BJ (cell line): Measurements from ENCODE around the gene OTOA. TPM values are rescaled to one million over a fixed set of nuclear protein-coding genes. Genes with fewer than 3 reads are reported as not detected.

ENCODE experiments used
- CTCF ChIA-PET: fragments of 350-600 bp; formaldehyde crosslinking; extraction: SDS; loops from one replicate; lab custom pipeline; 2021; ENCODE audit warnings: antibody characterized with exemption, inconsistent platforms; lab: Yijun Ruan, JAX
- POLR2A ChIA-PET: fragments of 300-600 bp; sonication (Branson Sonifier 250); formaldehyde crosslinking; extraction: SDS; loops from one replicate; lab custom pipeline; 2021; ENCODE audit warnings: antibody characterized with exemption; lab: Charles Lee
- DNase-seq: peaks from one replicate; pipeline ENCODE4 v3.0.0-alpha.2; 2011; ENCODE audit warnings: low read depth
- H3K27me3 ChIP-seq: 2 replicates; pipeline ENCODE4 v1.6.0; 2011; ENCODE audit warnings: low read length; ENCODE audit not compliant: control insufficient read depth, insufficient read depth
- H3K36me3 ChIP-seq: 2 replicates; pipeline ENCODE4 v1.5.1; 2011; ENCODE audit warnings: low read length; ENCODE audit not compliant: control insufficient read depth, insufficient read depth
- H3K4me3 ChIP-seq: 2 replicates; pipeline ENCODE4 v1.5.1; 2011; ENCODE audit warnings: low read depth, mild to moderate bottlenecking, control low read depth, low read length
- polyA plus RNA-seq: library from polyadenylated mRNA; depleted of rRNA; stranded (reverse); fragments of >200 nt; gene quantifications from 2 replicates; pipeline ENCODE4 v1.2.3, GENCODE V29; 2011
- TF ChIP-seq, protein P1 (sequence below): IDR thresholded peaks from 2 replicates; pipeline ENCODE4 v1.5.1; 2011; ENCODE audit warnings: low read depth, mild to moderate bottlenecking, control low read depth, inconsistent platforms, low read length, moderate library complexity; ENCODE audit not compliant: insufficient read depth

The OTOA gene
- polyA plus RNA-seq, 1 experiment: 0.04 TPM

DNA sequence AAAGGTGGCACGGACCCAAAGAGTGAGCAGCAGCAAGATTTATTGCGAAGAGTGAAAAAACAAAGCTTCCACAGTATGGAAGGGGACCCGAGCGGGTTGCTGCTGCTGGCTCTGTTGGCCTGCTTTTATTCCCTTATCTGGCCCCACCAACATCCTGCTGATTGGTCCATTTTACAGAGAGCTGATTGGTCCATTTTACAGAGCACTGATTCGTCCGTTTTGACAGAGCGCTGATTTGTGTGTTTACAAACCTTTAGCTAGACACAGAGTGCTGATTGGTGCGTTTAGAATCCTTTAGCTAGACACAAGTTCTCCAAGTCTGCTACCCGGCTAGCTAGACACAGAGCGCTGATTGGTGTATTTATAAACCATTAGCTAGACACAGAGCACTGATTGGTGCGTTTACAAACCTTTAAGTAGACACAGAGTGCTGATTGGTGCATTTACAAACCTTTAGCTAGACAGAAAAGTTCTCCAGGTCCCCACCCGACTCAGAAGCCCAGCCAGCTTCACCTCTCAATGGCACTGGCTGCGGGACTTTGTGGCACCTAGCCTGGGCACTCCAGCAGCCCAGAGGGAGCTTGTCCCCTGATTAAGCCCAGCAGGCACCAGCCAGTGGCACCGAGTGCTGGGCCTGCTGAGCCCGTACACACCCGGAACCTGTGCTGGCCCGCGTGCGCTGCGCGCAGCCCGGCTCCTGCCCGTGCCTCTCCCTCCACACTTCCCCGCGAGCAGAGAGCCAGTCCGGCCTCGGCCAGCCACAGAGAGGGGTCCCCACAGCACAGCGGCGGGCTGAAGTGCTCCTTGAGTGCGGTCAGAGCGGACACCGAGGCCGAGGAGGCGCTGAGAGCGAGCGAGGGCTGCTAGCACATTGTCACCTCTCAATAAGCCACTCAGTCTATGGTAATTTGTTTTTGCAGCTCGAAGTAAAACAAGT is 26.5 kb upstream of the OTOA start:
- no peak for DNase-seq
- ChIA-PET POLR2A (no interaction called here), CTCF (interaction anchor here (0.9 to 2.3 kb wide), 3 partner anchors 20 to 54 kb away, joined by 4 to 7 read pairs (median 6); no protein-coding TSS in a partner anchor)
- Histone ChIP-seq H3K4me3 (no peak overlapping the region), H3K36me3 (no peaks in the 10 kb centered on the region; the same call in 1 of the 2 replicates), H3K27me3 (no peaks in the 10 kb centered on the region)
- TF ChIP-seq, protein P1, sequence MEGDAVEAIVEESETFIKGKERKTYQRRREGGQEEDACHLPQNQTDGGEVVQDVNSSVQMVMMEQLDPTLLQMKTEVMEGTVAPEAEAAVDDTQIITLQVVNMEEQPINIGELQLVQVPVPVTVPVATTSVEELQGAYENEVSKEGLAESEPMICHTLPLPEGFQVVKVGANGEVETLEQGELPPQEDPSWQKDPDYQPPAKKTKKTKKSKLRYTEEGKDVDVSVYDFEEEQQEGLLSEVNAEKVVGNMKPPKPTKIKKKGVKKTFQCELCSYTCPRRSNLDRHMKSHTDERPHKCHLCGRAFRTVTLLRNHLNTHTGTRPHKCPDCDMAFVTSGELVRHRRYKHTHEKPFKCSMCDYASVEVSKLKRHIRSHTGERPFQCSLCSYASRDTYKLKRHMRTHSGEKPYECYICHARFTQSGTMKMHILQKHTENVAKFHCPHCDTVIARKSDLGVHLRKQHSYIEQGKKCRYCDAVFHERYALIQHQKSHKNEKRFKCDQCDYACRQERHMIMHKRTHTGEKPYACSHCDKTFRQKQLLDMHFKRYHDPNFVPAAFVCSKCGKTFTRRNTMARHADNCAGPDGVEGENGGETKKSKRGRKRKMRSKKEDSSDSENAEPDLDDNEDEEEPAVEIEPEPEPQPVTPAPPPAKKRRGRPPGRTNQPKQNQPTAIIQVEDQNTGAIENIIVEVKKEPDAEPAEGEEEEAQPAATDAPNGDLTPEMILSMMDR: no peak

DNA sequence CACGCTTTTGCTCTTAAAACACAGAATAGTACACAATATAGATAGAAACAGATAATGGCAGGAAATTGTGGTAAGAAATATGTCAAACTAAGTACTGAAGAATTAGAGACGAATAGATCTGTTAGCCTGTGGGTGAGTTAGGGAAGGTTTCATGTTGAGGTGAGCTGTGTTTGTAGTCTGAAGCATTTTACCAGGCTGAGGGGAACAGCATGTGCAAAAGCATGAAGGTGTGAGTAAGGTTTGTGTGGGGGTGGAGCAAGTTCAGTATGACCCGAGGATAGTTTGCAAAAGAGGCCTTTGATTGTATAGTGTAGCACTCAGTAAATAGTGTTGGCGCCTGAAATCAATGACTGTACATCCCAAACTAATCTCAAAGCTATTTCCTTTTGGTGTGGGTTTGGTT is 25.2 kb upstream of the OTOA start:
- ChIA-PET POLR2A (no interaction called here), CTCF (interaction anchor here (0.6 to 6.8 kb wide), 6 partner anchors 9 to 73 kb away, joined by 3 to 64 read pairs (median 3); no protein-coding TSS in a partner anchor)
- no peaks in the 10 kb centered on the region for H3K27me3 ChIP-seq
- no peaks in the 10 kb centered on the region; the same call in 1 of the 2 replicates for H3K36me3 ChIP-seq
- no peak for DNase-seq
- H3K4me3 ChIP-seq: no peak overlapping the region
- TF ChIP-seq, protein P1: no peak

DNA sequence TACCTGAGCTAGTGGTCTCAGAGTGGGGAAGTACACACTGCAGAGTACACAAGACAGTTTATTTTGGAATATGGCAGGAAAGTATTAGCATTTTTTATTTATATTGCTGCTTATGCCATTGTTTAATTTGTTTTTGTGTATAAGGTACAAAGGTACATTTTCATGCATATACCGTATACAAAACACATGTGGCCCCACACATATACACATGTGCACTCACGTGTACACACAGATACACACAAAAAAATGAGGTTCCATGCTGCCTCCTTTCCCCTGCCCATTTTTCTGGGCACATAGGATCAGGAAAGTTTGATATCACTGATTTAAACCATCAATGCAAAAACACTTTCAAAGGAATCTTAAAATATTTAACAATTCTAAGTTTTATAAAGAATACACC is 24.3 kb upstream of the OTOA start:
- ChIA-PET CTCF (interaction anchor here (0.6 to 6.8 kb wide), 9 partner anchors 10 to 111 kb away, joined by 3 to 64 read pairs (median 5); no protein-coding TSS in a partner anchor), POLR2A (interaction anchor here (0.5 kb wide), 1 partner anchor 11 kb away, joined by 5 read pairs; no protein-coding TSS in a partner anchor)
- Histone ChIP-seq H3K4me3 (no peak overlapping the region), H3K27me3 (no peaks in the 10 kb centered on the region), H3K36me3 (peaks cover 1% of the 10 kb centered on the region)
- no peak for DNase-seq
- TF ChIP-seq, protein P1: no peak

DNA sequence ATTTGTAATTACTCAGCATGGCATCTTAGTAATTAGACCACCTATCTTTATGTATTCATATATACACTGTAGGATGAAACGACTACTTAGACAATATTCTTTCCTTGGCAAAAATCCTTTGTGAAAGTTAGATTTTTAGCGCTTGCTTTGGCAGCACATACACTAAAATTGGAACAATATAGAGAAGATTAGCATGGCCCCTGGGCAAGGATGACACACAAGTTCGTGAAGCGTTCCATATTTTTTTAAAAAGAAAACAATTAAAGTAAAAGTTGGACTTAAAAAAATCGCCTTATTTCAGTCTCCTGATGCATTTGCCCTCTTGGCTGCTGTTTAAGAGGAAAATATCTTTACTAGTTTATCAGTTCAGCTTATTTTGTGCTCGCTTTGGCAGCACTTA is 21.9 kb upstream of the OTOA start:
- no peak for DNase-seq
- ChIA-PET POLR2A (no interaction called here), CTCF (interaction anchor here (0.6 to 6.8 kb wide), 5 partner anchors 12 to 62 kb away, joined by 4 to 64 read pairs (median 6); no protein-coding TSS in a partner anchor)
- Histone ChIP-seq H3K27me3 (no peaks in the 10 kb centered on the region), H3K4me3 (no peak overlapping the region), H3K36me3 (peaks cover 1% of the 10 kb centered on the region)
- TF ChIP-seq, protein P1: no peak

DNA sequence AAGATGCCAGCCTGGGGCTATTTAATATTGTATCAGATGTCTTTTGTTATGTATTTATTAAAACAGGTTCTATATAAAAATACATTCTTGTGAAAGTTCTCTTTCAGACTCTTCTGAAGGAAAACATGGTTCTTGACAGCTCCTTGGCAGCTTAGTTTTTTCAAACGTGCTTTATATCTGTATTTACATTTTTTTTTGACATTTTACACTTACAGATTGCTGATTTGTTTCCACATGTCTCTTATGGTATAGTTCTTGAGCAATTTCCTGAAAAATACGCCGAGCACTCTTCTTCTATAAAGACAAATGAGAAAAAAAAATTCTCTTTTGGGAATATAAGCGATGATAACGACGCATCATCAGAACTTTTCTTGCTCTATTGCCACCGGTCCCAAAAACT is 20.9 kb upstream of the OTOA start:
- no peaks in the 10 kb centered on the region for H3K27me3 ChIP-seq
- ChIA-PET POLR2A (no interaction called here), CTCF (interaction anchor here (0.6 to 6.8 kb wide), 5 partner anchors 13 to 66 kb away, joined by 4 to 64 read pairs (median 8); no protein-coding TSS in a partner anchor)
- peaks cover 1% of the 10 kb centered on the region for H3K36me3 ChIP-seq
- TF ChIP-seq, protein P1: no peak
- DNase-seq: no peak
- H3K4me3 ChIP-seq: no peak overlapping the region
